ENCODE measurements around the gene TRMT1L. TPM values are rescaled to one million over a fixed set of nuclear protein-coding genes. Genes with fewer than 3 reads are reported as not detected.

TRMT1L gene
- total RNA-seq, 4 donors from 2014 or later: 7.6 to 19.1 (median 14.1) TPM

DNA sequence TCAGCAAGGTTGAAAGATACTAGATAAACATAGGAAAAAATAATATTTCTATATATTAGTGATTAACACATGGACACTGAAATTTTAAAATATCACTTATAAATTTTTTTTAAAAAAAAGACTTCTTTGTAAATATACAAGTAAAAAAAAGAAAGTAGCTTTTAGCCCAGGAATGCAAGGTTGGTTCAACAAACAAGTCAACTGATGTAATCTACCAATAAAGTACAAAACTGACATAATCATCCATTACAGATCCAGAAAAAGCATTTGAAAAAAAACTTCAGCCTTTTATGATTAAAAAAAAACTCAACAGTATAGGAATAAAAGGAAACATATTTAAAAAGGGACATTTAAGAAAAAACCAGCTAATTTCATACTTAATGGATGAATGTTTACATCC lies 48.4 kb downstream of the TRMT1L start:
- Histone ChIP-seq H3K27ac (no peak overlapping the region), H3K4me3 (no peak overlapping the region), H3K27me3 (no peaks in the 10 kb centered on the region), H3K36me3 (peaks cover 4% of the 10 kb centered on the region), H3K9me3 (peaks cover 13% of the 10 kb centered on the region), H3K4me1 (no peaks in the 10 kb centered on the region)
- TF ChIP-seq, protein P1, sequence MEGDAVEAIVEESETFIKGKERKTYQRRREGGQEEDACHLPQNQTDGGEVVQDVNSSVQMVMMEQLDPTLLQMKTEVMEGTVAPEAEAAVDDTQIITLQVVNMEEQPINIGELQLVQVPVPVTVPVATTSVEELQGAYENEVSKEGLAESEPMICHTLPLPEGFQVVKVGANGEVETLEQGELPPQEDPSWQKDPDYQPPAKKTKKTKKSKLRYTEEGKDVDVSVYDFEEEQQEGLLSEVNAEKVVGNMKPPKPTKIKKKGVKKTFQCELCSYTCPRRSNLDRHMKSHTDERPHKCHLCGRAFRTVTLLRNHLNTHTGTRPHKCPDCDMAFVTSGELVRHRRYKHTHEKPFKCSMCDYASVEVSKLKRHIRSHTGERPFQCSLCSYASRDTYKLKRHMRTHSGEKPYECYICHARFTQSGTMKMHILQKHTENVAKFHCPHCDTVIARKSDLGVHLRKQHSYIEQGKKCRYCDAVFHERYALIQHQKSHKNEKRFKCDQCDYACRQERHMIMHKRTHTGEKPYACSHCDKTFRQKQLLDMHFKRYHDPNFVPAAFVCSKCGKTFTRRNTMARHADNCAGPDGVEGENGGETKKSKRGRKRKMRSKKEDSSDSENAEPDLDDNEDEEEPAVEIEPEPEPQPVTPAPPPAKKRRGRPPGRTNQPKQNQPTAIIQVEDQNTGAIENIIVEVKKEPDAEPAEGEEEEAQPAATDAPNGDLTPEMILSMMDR (IDR thresholded peaks at IDR 0.05): no peak
- no peak for DNase-seq (ENCODE audit: low spot score in 2 of 2)

DNA sequence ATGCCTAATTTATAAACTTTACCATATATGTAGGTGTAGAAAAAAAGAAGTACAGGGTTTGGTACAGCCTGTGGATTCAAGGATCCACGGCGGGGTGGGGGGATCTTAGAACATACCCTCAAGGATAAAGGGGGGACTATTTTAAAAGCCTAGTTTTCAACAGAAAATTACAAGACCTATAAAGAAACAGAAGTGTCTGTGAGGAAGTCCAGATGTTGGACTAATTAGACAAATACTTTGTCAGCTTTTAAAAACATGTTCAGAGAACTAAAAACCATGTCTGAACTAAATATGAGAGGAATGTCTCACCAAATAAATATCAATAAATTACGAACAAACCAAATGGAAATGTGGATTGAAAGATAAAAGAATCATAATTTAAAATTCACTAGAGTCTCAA lies 51.6 kb downstream of the TRMT1L start:
- Histone ChIP-seq H3K4me1 (no peaks in the 10 kb centered on the region), H3K36me3 (peaks cover 10% of the 10 kb centered on the region), H3K9me3 (peaks cover 13% of the 10 kb centered on the region), H3K27me3 (no peaks in the 10 kb centered on the region), H3K27ac (no peak overlapping the region), H3K4me3 (no peak overlapping the region)
- TF ChIP-seq, protein P1 (IDR thresholded peaks at IDR 0.05): no peak
- TF ChIP-seq POLR2A (IDR thresholded peaks at IDR 0.05) (no peak), POLR2AphosphoS5 (IDR thresholded peaks at IDR 0.05) (no peak), EP300 (IDR thresholded peaks at IDR 0.05) (no peak)
- WGBS: 88% methylated on average over 3 of the region's 3 CpGs
- DNase-seq (ENCODE audit: low spot score in 2 of 2): no peak

DNA sequence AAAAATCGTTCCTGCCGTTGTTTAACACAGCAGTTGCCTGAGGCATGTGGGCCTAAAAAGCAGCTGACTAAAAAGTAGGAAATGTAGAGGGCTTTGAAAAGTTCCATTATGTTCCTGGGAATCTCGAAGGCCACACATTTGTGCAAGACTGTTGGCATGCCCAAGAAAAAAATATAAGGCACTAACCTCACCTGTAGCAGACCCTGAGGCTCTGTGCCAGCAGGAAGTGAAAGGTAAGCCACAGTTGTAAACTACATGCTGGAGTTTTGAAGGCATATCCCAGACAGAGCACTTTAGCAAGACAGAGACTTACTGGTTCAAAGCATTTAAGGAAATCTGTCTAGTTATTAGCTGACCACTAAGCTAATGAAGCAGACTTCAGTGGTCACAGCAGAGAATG lies 52.7 kb downstream of the TRMT1L start:
- no peak overlapping the region for H3K4me3 ChIP-seq
- no peaks in the 10 kb centered on the region for H3K27me3 ChIP-seq
- TF ChIP-seq, protein P1 (IDR thresholded peaks at IDR 0.05): no peak
- TF ChIP-seq POLR2A (IDR thresholded peaks at IDR 0.05) (no peak), EP300 (IDR thresholded peaks at IDR 0.05) (no peak), POLR2AphosphoS5 (IDR thresholded peaks at IDR 0.05) (no peak)
- peaks cover 6% of the 10 kb centered on the region for H3K9me3 ChIP-seq
- DNase-seq (ENCODE audit: low spot score in 2 of 2): no peak
- H3K4me1 ChIP-seq: no peaks in the 10 kb centered on the region
- WGBS: 77% methylated on average over 3 of the region's 3 CpGs
- no peak overlapping the region for H3K27ac ChIP-seq
- peaks cover 19% of the 10 kb centered on the region for H3K36me3 ChIP-seq

DNA sequence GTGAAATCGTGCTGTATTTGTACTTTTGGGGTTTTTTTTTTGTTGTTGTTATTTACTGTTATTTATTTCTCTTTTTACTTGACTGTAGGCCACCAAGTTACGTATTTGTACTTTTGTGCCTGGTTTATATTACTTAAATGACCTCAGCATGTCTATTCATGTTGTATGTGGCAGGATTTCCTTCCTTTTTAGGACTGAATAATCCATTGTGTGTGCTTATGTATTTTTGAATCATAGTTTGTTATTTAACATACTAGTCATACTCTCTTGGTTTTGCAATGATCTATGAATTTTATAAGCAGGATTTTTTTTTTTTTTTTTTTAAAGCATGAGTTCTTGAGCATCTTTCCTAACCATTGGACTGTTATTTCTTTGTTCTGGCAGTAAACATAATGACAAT lies 60.2 kb downstream of the TRMT1L start:
- Histone ChIP-seq H3K4me1 (no peaks in the 10 kb centered on the region), H3K4me3 (no peak overlapping the region), H3K27me3 (no peaks in the 10 kb centered on the region), H3K36me3 (peaks cover 59% of the 10 kb centered on the region), H3K9me3 (no peaks in the 10 kb centered on the region), H3K27ac (no peak overlapping the region)
- no peak for TF ChIP-seq POLR2A (IDR thresholded peaks at IDR 0.05)
- TF ChIP-seq, protein P1 (IDR thresholded peaks at IDR 0.05): no peak
- no peak for TF ChIP-seq EP300 (IDR thresholded peaks at IDR 0.05)
- no peak for TF ChIP-seq POLR2AphosphoS5 (IDR thresholded peaks at IDR 0.05)
- WGBS: 69% methylated on average over 2 of the region's 2 CpGs
- no peak for DNase-seq (ENCODE audit: low spot score in 2 of 2)

DNA sequence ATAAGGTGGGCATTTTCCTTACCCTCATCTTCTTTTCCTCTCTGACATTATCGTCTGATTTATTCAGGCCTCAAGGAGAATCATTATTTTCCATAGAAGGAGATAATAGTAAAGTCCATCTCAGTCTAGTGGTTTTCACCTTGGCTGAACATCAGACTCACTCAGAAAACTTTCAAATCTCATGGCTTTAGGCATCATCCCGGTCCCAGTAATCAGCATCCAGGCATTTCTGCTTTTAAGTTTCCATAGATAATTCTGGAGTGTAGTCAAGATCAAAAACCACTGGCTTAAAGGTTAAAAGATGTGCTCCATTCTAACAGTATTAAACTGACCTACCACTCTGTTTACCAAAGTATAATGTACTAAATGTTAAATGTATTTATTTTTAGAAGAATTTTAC lies 62.0 kb downstream of the TRMT1L start:
- no peaks in the 10 kb centered on the region for H3K9me3 ChIP-seq
- TF ChIP-seq, protein P1 (IDR thresholded peaks at IDR 0.05): no peak
- TF ChIP-seq POLR2AphosphoS5 (IDR thresholded peaks at IDR 0.05): no peak
- TF ChIP-seq POLR2A (IDR thresholded peaks at IDR 0.05): no peak
- no peak for TF ChIP-seq EP300 (IDR thresholded peaks at IDR 0.05)
- H3K27me3 ChIP-seq: no peaks in the 10 kb centered on the region
- WGBS: 93% methylated on average over 2 of the region's 2 CpGs
- H3K4me3 ChIP-seq: no peak overlapping the region
- no peak for DNase-seq (ENCODE audit: low spot score in 2 of 2)
- peaks cover 57% of the 10 kb centered on the region for H3K36me3 ChIP-seq
- H3K4me1 ChIP-seq: no peaks in the 10 kb centered on the region
- H3K27ac ChIP-seq: no peak overlapping the region
